Naive B cell (primary cell): ENCODE data around the gene EFTUD2. TPM values are rescaled to one million over a fixed set of nuclear protein-coding genes. Genes with fewer than 3 reads are reported as not detected.

Source experiments
- ATAC-seq, 2 donors: fragments of 150-1000 bp; cut with Tn5 transposase; 2 replicates each; pipeline ENCODE4 v1.10.0; 2021; ENCODE audit warnings: low read depth in 2 of 2, mild to moderate bottlenecking in 2 of 2, moderate library complexity in 2 of 2
- DNase-seq: peaks from one replicate; pipeline ENCODE4 v3.0.0; 2022
- H3K27ac Mint-ChIP-seq, 6 donors: one replicate each; pipeline ENCODE4 v1.8.0; 2020 to 2022; ENCODE audit warnings: mild to moderate bottlenecking in 6 of 6, mixed read lengths in 6 of 6, moderate library complexity in 5 of 6, inconsistent platforms in 2 of 6
- H3K27me3 Mint-ChIP-seq, 3 donors: one replicate each; pipeline ENCODE4 v1.8.0; 2021 to 2022; ENCODE audit warnings: mixed read lengths in 3 of 3, mild to moderate bottlenecking in 1 of 3
- H3K36me3 Mint-ChIP-seq, 2 donors: one replicate each; pipeline ENCODE4 v1.8.0; 2020 to 2022; ENCODE audit warnings: mixed read lengths in 2 of 2, inconsistent platforms in 1 of 2, mild to moderate bottlenecking in 1 of 2
- H3K4me1 Mint-ChIP-seq, 3 donors: one replicate each; pipeline ENCODE4 v1.8.0; 2020 to 2022; ENCODE audit warnings: mixed read lengths in 3 of 3, inconsistent platforms in 1 of 3, mild to moderate bottlenecking in 1 of 3, moderate library complexity in 1 of 3
- H3K4me3 Mint-ChIP-seq, 8 donors: one replicate each; pipeline ENCODE4 v1.8.0; 2020 to 2022; ENCODE audit warnings: mild to moderate bottlenecking in 8 of 8, mixed read lengths in 8 of 8, moderate library complexity in 8 of 8, inconsistent platforms in 2 of 8
- H3K9me3 Mint-ChIP-seq, 7 donors: one replicate each; pipeline ENCODE4 v1.8.0; 2020 to 2022; ENCODE audit warnings: mixed read lengths in 7 of 7, mild to moderate bottlenecking in 5 of 7, inconsistent platforms in 2 of 7, moderate library complexity in 1 of 7
- polyA plus RNA-seq, 6 donors: library from polyadenylated mRNA; unstranded; fragments of 300-500 nt; fragmentation: Illumina TruSeq; gene quantifications; one replicate each; pipeline ENCODE4 v1.2.3, GENCODE V29; 2021; ENCODE audit warnings: low read depth in 6 of 6

EFTUD2 gene
- polyA plus RNA-seq, 6 donors from 2014 or later, result 45.4 to 92.7 (median 66.5) TPM

- H3K27ac Mint-ChIP-seq, result no peak overlapping the region
- no peak overlapping the region for H3K4me3 Mint-ChIP-seq
- peaks cover 0 to 4% (median 0%) of the 10 kb centered on the region in 3 donors for H3K4me1 Mint-ChIP-seq
- H3K27me3 Mint-ChIP-seq, result no peaks in the 10 kb centered on the region
- DNase-seq (no peak), ATAC-seq (no peak)
- H3K36me3 Mint-ChIP-seq, result peaks cover 26 to 30% of the 10 kb centered on the region in 2 donors
- no peaks in the 10 kb centered on the region for H3K9me3 Mint-ChIP-seq
These were observed 19.9 kb downstream of the EFTUD2 start for GRCh38 chr17:44879376-44879775.

- Mint-ChIP-seq H3K36me3 (peaks cover 26 to 27% of the 10 kb centered on the region in 2 donors), H3K4me1 (peaks cover 0 to 4% (median 0%) of the 10 kb centered on the region in 3 donors)
- ATAC-seq, result no peak
These were observed 20.5 kb downstream of the EFTUD2 start for GRCh38 chr17:44878627-44879221.

GRCh38 chr17:44877121-44877520 lies 22.1 kb downstream of the EFTUD2 start:
- DNase-seq, result no peak
- H3K36me3 Mint-ChIP-seq, result peaks cover 15 to 22% of the 10 kb centered on the region in 2 donors

More at GRCh38 chr17:44878627-44879221, 20.5 kb downstream of the EFTUD2 start:
- Mint-ChIP-seq H3K4me3 (no peak overlapping the region), H3K27me3 (no peaks in the 10 kb centered on the region), H3K27ac (no peak overlapping the region), H3K9me3 (no peaks in the 10 kb centered on the region)
- peak; percentile 10 for DNase-seq

GRCh38 chr17:44875761-44876160 lies 23.5 kb downstream of the EFTUD2 start:
- H3K27me3 Mint-ChIP-seq, result no peaks in the 10 kb centered on the region
- peaks cover 22 to 27% of the 10 kb centered on the region in 2 donors for H3K36me3 Mint-ChIP-seq
- no peak for DNase-seq
- H3K9me3 Mint-ChIP-seq, result no peaks in the 10 kb centered on the region
- peaks cover 0 to 4% (median 0%) of the 10 kb centered on the region in 3 donors for H3K4me1 Mint-ChIP-seq
- H3K4me3 Mint-ChIP-seq, result no peak overlapping the region
- no peak for ATAC-seq
- H3K27ac Mint-ChIP-seq, result no peak overlapping the region

More at GRCh38 chr17:44877121-44877520, 22.1 kb downstream of the EFTUD2 start:
- Mint-ChIP-seq H3K27me3 (no peaks in the 10 kb centered on the region), H3K4me3 (no peak overlapping the region), H3K27ac (no peak overlapping the region), H3K4me1 (peaks cover 0 to 4% (median 0%) of the 10 kb centered on the region in 3 donors), H3K9me3 (no peaks in the 10 kb centered on the region)
- ATAC-seq, result no peak

GRCh38 chr17:44872131-44872768 lies 27.0 kb downstream of the EFTUD2 start:
- H3K4me1 Mint-ChIP-seq, result no peaks in the 10 kb centered on the region
- no peak overlapping the region for H3K4me3 Mint-ChIP-seq
- H3K9me3 Mint-ChIP-seq, result no peaks in the 10 kb centered on the region
- peak overlapping the region in 1 of 6 donors; percentile 23 for H3K27ac Mint-ChIP-seq
- H3K36me3 Mint-ChIP-seq, result peaks cover 20 to 27% of the 10 kb centered on the region in 2 donors
- DNase-seq (no peak), ATAC-seq (no peak)
- H3K27me3 Mint-ChIP-seq, result no peaks in the 10 kb centered on the region

- Mint-ChIP-seq H3K27ac (peak overlapping the region in 1 of 6 donors; percentile 54), H3K27me3 (no peaks in the 10 kb centered on the region), H3K36me3 (peaks cover 20 to 23% of the 10 kb centered on the region in 2 donors), H3K4me1 (no peaks in the 10 kb centered on the region), H3K9me3 (no peaks in the 10 kb centered on the region), H3K4me3 (no peak overlapping the region)
- ATAC-seq (no peak), DNase-seq (no peak)
These were observed 27.7 kb downstream of the EFTUD2 start for GRCh38 chr17:44871556-44871955.

GRCh38 chr17:44867841-44868240 lies 31.4 kb downstream of the EFTUD2 start:
- H3K9me3 Mint-ChIP-seq, result no peaks in the 10 kb centered on the region
- ATAC-seq (no peak), DNase-seq (no peak)
- H3K27me3 Mint-ChIP-seq, result no peaks in the 10 kb centered on the region
- H3K4me1 Mint-ChIP-seq, result no peaks in the 10 kb centered on the region
- H3K27ac Mint-ChIP-seq, result peak overlapping the region in 1 of 6 donors; percentile 50
- H3K4me3 Mint-ChIP-seq, result no peak overlapping the region
- H3K36me3 Mint-ChIP-seq, result peaks cover 23 to 27% of the 10 kb centered on the region in 2 donors

- ATAC-seq, result no peak
- H3K4me3 Mint-ChIP-seq, result no peak overlapping the region
- H3K27me3 Mint-ChIP-seq, result no peaks in the 10 kb centered on the region
- no peaks in the 10 kb centered on the region for H3K9me3 Mint-ChIP-seq
- DNase-seq, result no peak
- peak overlapping the region in 1 of 6 donors; percentile 37 for H3K27ac Mint-ChIP-seq
- H3K4me1 Mint-ChIP-seq, result no peaks in the 10 kb centered on the region
- H3K36me3 Mint-ChIP-seq, result peaks cover 23% of the 10 kb centered on the region in 2 donors
These were observed 33.3 kb downstream of the EFTUD2 start for GRCh38 chr17:44865931-44866330.

- ATAC-seq (peak; percentile 48 to 67), DNase-seq (peak; percentile 60)
- H3K9me3 Mint-ChIP-seq, result no peaks in the 10 kb centered on the region
- peaks cover 23 to 28% of the 10 kb centered on the region in 2 donors for H3K36me3 Mint-ChIP-seq
- no peaks in the 10 kb centered on the region for H3K27me3 Mint-ChIP-seq
- no peaks in the 10 kb centered on the region for H3K4me1 Mint-ChIP-seq
- H3K4me3 Mint-ChIP-seq, result no peak overlapping the region
- no peak overlapping the region for H3K27ac Mint-ChIP-seq
These were observed 34.0 kb downstream of the EFTUD2 start for GRCh38 chr17:44865231-44865660.

- no peak overlapping the region for H3K4me3 Mint-ChIP-seq
- H3K27ac Mint-ChIP-seq, result no peak overlapping the region
- no peaks in the 10 kb centered on the region for H3K27me3 Mint-ChIP-seq
- H3K9me3 Mint-ChIP-seq, result no peaks in the 10 kb centered on the region
- no peak for ATAC-seq
- peaks cover 0 to 1% (median under 1%) of the 10 kb centered on the region in 3 donors for H3K4me1 Mint-ChIP-seq
- no peak for DNase-seq
- peaks cover 26 to 30% of the 10 kb centered on the region in 2 donors for H3K36me3 Mint-ChIP-seq
These were observed 34.4 kb downstream of the EFTUD2 start for GRCh38 chr17:44864831-44865230.

GRCh38 chr17:44863061-44863918 lies 36.0 kb downstream of the EFTUD2 start:
- H3K4me1 Mint-ChIP-seq, result peaks cover 0 to 4% (median 4%) of the 10 kb centered on the region in 3 donors
- DNase-seq (no peak), ATAC-seq (no peak)
- H3K27me3 Mint-ChIP-seq, result no peaks in the 10 kb centered on the region
- no peaks in the 10 kb centered on the region for H3K9me3 Mint-ChIP-seq
- no peak overlapping the region for H3K27ac Mint-ChIP-seq
- H3K36me3 Mint-ChIP-seq, result peaks cover 24 to 27% of the 10 kb centered on the region in 2 donors
- peak overlapping the region in 1 of 8 donors; percentile 35 for H3K4me3 Mint-ChIP-seq

GRCh38 chr17:44862278-44862914 lies 36.8 kb downstream of the EFTUD2 start:
- Mint-ChIP-seq H3K9me3 (no peaks in the 10 kb centered on the region), H3K27ac (peak overlapping the region in 1 of 6 donors; percentile 83), H3K4me3 (peak overlapping the region in 1 of 8 donors; percentile 15), H3K4me1 (peaks cover 0 to 4% (median 4%) of the 10 kb centered on the region in 3 donors), H3K36me3 (peaks cover 24 to 27% of the 10 kb centered on the region in 2 donors), H3K27me3 (no peaks in the 10 kb centered on the region)
- ATAC-seq (no peak), DNase-seq (no peak)

- Mint-ChIP-seq H3K27me3 (no peaks in the 10 kb centered on the region), H3K9me3 (no peaks in the 10 kb centered on the region), H3K4me1 (peaks cover 0 to 4% (median 4%) of the 10 kb centered on the region in 3 donors), H3K27ac (peak overlapping the region in 2 of 6 donors; percentile 9 to 52), H3K4me3 (no peak overlapping the region), H3K36me3 (peaks cover 28 to 30% of the 10 kb centered on the region in 2 donors)
- ATAC-seq (no peak), DNase-seq (no peak)
These were observed 39.5 kb downstream of the EFTUD2 start for GRCh38 chr17:44859701-44860100.
